Activated CD8-positive, alpha-beta memory T cell treated with anti-CD3 and anti-CD28 coated beads for 48 hours (primary cell): ENCODE measurements around the gene PTPRG.

Experiments used
- DNase-seq, 3 experiments: peaks; one replicate each; pipeline ENCODE4 v3.0.0-alpha.2; 2020; ENCODE audit warnings: low read depth in 2 of 3, low spot score in 2 of 3

The PTPRG gene

DNA sequence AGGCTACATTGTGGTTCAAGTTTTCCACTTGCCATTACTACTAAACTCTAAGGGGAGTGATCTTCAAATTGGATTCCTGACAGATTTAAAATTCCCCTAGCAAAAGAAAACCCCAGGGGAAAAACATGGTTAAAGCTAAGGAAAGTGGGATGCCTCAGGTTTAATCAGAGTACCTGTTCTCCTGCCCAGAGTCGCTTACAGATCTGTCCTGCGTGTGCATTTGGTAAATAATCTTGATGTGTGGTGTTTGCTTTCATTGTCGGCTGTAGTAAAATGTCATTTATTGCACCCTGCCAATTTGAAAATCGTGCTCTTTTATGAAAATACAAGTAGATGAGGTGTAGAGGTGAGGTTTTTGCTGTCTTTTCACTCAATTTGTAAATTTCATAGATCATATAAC, 323.4 kb downstream of the PTPRG start:
- DNase-seq: no peak

DNA sequence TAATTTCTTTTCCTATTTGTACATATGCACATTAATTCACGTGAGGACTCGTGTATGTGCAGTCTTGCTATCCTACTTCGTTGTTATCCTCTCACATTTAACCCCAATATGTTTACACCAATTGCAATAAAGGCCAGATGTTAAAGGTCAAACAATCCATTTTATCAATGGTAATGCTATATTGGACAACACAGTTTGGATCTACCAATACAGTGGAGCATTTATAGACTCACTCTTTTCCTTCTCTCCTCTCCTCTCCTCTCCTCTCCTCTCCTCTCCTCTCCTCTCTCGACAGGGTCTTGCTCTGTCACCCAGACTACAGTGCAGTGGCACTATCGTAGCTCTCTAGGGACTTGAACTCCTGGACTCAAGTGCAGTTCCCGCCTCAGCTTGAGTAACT, 324.0 kb downstream of the PTPRG start:
- DNase-seq: no peak

DNA sequence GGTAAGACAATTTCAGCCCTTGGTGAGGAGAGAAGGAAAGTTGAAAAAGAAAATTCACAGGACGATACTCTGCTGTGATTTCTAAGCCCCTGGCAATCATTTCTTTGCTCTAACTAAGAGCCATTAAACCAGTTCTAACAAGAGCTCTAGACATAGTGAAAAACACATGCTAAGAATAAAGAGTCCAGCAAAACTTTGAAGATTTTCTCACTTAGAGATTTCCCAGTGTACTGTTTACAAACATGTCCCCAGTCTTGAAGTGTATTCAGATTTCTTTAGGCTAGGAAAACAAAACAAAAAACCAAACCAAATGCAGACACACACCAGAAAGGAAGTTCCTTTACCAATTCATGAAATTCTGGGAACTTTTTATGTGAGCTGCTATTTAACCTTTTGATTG, 325.8 kb downstream of the PTPRG start:
- DNase-seq: no peak

DNA sequence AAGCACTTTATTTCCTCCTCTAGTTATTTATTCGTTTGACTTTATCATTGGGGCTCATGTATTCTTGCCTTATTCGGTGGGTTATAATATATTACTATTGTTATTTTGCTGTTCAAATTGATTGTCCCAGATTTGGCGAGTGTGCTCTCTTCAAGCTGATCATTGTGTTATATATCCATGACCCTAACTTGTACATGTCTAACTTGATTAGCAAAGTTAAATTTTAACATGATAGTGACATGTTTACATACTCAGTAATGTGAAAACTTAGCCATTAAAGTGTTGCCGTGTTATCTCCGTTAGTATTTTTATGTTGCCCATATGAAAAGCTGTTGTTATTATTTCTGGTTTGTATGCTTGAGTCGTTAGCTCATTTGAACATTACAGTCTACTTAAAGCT, 327.9 kb downstream of the PTPRG start:
- no peak for DNase-seq

DNA sequence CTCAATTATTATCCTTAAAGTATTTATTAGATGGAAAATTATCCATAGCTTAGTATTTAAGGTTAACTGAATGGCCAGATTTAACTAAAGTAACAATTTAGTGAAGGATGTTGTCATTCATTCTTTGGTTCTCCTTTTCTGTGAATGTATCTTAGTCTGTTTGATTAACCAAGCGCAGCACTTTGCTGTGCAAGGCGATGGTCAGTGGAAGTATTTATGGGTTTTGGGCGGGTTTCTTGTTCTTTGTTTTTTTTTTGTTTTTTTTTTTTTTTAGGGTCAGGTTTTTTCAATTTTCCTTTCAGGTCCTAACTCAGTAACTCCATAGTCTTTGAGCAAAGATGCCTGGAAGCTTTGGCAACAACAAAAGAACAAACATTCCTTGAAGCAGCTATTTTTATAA, 328.8 kb downstream of the PTPRG start:
- no peak for DNase-seq

DNA sequence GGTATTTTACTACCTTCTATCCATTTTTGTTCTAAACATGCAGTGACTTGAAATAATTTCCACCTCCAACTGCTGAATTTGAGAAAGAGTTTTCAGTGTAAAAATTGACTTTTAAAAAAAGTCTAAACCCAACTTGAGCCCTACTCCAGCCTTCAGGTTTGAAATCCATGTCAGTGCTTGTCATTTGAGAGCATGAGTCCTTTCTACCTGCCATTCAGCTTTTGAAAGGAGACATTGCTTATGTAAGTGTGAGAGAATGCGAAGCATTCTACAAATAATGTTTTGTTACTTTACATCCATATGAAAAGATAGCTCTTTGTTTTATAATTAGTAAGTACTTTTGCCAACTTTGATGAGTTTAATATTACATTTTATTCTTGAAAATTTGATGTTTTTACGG, 329.2 kb downstream of the PTPRG start:
- no peak for DNase-seq

DNA sequence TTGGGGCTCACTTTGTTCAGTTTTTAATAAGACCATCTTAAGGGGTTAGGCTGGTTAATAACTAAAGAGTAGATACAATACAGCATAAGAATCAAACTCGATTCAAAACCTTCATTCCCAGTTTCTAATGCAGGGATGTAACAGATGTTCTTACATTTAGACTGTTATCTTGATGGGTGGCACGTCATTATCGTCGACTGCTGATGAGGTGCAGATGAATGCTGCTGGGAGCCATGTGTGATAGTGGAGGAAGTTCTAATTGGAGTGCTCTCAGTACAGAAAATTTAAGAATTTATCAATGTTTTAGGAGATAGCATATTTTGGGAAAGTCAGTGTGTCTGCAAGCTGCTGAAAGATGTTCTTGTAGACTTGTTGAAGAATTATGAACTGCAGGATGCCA, 331.5 kb downstream of the PTPRG start:
- DNase-seq: no peak

DNA sequence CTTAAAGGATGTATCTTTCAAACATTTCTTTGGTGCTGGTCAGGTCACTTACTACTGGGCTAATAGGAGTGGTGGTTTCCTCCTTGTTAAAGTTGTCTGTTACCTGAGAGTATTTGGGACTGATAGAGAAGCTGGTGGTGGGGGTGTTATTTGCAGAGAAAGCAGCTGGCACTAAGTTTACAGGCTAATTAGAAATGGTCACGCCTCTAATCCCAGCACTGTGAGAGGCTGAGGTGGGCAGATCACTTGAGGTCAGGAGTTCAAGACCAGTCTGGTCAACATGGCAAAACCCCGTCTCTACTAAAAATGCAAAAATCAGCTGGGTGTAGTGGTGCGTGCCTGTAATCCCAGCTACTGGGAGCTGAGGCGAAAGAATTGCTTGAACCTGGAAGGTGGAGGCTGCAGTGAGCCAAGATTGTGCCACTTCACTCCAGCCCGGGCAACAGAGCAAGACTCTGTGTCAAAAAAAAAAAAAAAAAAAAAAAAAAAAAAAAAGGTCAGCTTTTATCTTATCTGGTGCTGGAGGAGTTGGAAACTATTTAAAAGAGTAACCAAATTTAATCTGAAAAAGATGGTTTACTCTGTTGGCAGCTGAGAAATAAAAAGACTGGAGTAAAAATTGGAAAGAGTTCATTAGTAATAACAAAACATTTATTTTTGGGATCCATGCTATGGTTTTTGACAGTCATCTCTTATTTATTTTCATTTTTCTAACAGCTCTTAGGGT, 332.6 kb downstream of the PTPRG start:
- DNase-seq: no peak

DNA sequence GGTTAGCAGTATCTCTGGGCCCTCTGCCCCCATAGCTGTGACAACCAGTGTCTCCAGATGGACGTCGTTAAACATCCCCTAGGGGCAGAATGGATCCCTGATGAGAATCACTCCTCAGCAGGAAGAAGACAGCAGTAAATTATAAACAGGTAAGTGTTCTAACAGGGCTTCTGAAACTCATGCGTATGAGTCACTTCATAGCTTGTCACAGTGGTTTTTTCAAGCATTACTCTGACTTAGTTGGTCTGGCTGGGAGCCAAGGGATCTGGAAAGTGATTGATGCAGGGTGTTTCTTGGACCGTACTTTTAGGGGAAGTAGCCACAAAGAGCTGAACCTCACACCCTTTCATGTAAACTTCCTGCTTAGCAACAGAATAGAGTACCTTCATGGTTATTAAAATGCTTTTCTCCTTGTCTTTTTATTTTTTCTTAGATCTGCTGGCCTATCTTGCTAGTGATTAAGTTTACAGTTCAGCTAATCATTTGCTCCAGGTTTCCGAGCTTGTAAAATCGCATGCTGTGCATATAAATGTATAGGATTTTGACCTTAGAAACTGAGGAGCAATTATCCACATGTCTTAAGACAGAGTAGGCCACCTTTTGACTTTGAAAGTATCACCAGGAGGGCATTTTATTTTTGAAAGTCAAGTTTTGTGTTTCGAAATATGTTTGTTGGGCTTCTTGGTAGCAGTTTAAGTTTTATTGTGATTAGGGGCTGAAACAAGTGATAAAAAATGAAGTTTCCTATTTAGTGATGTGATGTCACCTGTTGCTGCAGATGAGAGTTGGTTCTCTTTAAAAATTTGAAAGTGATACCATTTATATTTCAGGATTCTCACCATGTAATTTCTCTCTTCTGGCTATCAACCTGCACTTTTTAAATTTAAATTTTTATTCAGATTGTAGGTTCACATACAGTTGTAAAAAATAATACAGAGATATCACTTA, 333.9 kb downstream of the PTPRG start:
- DNase-seq: peak; percentile 4 to 18 (median 11)

DNA sequence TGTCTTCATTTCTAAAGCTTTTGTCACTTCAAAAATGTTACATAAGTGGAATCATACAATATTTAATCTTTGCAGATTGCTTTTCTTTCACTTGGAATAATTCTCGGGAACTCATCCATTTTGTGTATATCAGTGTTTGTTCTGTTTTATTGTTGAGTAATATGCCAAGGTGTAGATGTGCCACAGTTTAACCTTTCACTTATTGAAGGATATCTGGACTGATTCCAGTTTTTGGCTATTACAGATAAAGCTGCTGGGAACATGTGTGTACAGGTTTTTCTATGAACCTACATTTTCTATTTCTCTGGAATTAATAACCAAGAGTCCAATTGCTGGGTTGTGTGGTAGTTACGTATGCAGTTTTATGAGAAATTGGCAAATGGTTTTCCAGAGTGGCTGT, 334.9 kb downstream of the PTPRG start:
- DNase-seq: no peak

DNA sequence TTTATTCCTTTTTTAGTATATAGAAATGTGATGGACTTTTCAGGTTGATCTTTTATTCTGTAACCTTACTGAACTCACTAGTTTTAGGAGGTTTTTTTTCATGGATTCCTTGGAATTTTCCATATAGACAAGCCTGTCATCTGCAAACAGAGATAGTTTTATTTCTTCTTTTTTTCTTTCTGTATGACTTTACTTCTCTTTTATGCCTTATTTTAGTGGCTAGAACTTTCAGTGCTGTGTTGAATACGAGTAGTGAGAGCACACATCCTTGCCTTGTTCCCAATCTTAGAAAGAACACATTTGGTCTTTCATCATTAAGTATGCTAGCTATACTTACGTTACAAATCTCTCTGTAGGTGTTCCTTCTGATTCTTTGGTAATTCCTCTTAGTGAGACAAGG, 336.5 kb downstream of the PTPRG start:
- no peak for DNase-seq

DNA sequence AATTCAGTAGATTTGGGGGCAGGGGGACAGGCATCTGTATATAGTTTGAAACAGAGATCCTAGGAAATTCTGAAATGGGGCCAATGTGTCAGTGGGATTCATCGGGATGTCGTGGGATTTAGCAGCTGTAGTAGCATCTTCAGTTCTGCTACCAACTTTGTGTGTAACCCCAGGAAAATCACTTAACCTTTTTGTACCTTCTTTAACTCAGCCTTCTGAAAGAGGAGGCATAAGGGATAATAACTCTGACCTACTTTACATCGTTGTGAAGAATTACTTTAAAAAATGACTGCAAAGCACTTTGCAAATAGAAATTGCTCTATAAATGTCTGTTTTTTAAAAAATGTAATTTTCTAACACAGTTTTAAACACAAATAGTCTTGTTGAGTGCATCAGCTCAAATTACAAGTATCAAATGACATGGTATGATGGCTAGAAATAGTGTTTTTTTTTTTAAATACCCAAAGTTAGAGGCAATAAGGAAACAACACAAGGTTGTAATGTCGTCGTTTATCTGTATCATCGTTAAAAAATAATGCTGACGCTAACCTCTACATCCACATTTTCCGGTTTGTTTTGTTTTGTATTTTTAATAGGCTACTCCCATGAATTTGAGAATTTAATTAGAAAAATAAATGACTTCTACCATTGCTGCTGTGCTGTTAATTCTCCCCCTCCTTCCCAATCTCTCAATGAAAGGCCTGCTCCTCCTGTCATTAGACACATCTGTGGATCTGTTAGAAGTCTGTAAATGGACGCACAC, 338.5 kb downstream of the PTPRG start:
- no peak for DNase-seq

DNA sequence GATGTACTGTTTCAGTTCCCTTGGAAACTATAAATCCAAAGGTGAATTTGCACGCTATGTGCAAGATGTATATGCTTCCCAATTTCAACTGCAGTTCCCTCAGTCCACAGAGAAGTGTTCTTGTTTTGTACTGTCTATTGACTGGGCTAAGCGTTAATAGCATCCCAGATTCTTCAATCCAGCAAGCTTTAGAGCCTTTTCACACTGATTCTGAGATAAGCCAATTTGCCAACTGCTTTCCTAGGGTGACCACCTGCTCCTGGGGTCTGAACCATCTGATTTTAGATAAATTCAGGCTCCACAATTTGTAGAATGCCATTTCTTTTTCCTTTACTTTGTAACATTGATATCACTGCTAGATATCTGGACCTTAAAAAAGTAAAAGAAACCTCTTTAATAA, 340.1 kb downstream of the PTPRG start:
- DNase-seq: no peak

DNA sequence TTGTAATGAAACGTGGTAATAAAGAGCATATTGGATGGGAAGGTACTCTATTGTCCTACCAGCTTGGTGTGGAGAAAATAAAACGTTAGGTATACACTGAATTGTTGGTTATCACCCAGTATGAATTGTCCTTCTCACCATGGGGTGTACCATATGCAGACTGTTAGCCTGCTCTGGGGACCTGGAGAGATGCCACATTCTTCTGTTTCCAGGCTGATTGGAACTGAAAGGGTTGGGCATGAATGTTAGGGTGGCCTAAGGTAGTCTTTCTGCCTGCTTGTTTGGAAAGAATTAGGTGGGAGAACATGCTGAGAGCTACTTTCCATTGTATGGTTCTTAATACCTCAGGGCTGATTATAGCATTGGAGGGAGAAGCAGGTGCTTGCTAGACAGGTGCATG, 340.6 kb downstream of the PTPRG start:
- DNase-seq: no peak

DNA sequence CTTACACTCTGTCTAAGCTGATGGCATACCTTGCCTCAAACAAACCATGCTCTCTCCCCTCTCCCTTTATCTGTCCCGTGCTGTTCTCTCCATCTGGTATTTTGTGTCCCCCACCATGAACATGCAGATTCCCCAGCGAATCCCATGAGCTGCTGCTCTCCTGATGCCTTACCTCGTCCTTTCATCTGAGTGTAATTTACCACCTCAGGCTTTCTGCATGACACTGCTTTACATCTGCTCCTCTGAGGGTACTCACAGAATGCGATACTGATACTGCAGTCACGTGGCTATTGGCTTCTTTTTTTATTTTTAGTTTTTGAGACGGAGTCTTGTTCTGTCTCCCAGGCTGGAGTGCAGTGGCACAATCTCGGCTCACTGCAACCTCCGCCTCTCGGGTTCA, 341.7 kb downstream of the PTPRG start:
- DNase-seq: no peak

DNA sequence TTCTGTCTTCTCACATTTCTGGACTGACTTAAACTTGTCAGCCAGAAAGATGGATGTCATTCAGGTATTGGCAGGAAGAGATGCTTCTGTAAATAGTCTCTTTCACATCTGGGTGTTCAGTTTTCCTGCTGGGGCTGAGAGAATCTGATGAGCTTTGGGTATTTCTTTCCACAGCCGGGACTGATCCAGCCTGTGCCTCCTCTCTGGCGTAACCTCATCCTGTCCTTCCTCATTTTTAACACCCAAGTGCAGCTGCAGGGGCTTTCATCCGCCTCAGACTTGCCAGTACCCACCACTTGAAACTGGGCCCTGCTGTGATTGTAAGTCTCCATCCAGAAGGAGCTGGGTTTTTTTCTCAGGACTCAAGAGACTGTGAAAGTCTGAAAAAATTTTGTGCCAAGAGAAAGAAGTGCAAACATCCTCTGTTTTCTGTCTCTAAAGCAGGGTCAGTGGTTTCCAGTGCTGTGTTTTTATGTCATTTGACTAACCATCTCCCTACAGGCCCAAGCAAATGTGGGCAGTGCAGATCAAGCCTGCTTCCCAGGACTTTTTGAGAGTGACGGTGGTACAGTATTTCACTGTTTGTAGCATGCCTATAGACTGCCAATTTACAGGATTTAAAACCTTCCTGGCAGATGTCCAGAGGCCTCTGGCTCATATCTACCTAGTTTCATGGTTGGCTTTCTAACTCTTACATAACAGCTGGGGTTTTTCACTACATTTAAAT, 342.7 kb downstream of the PTPRG start:
- DNase-seq: no peak

DNA sequence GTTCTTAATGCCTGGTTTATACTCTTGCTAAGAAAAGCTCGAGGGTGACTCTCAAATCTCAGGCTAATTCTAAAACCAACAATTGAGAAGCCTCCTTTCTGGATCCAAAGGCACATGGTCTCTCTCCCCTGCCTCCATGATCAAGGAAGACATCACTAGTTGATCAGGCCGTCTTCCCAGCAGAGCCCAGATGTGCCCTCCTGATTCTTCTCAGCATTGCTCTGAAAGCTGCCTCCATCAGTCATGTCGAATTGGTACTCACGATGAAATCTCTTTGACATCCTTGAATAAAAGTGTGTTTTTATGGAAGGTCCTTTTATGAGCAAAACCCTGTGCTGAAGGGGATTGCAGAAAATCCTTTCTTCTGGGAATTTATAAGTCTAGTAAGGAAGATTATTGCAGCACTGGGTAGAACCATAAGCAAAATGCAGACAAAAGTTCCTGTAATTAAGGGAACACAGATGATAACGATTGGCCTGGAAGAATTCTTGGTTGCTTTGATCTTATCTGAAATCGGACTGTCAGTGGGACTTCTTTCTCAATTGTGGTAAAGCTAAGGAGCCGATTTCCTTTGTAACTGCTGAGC, 345.9 kb downstream of the PTPRG start:
- DNase-seq: no peak

DNA sequence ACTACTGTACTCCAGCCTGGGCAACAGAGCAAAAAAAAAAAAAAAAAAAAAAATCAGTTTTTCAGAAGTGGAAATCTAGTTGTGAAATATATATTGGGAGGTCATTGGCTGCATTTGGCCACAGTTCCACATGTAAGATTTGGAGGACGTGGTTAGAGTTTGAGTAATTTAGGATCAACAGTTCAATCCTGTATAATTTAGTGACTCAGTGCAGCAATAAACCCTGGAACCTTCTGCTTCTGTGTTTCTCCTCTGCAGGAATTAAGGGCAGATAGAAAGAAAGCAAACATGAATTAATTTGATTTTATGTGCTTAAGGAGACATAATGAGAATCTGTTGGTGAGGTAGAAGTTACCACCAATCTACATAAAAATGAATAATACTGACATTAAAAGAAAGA, 347.0 kb downstream of the PTPRG start:
- no peak for DNase-seq

DNA sequence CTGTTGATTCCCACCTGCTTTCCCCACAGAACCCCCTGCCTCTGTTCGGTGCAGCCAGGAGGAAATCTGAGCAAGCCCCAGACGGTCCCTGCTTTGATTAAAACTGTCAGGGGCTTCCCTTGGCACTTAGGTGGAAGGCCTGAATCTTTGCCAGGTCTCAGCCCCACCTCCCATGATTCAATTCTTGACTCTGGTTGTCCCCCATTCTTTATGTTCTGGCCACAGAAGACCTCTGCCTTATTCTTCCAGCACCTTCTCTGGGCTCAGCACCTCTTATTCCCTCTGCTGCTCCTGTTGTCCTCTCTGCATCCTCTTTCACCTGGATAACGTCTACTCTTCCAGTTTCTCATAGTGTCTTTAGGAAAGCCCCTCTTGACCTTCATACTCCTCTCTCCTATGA, 349.4 kb downstream of the PTPRG start:
- DNase-seq: no peak

DNA sequence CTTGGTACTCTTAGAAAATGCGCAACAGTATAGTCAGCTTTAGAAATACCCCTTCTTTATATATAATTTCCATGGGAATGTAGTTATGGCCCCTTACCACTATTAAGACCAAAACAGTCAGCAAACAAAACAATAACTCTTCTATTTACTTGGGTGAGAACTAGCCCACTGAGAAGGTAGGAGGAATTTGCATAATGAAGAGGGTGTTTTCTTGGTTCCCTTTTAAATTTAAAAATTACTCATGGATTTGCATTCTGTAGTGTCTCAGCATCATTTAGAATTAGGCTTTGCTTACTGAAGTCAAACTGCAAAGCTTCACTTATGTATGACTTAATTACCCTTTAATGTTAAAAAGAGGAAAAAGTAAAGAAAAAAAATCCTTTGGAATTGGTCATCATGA, 350.8 kb downstream of the PTPRG start:
- no peak for DNase-seq

DNA sequence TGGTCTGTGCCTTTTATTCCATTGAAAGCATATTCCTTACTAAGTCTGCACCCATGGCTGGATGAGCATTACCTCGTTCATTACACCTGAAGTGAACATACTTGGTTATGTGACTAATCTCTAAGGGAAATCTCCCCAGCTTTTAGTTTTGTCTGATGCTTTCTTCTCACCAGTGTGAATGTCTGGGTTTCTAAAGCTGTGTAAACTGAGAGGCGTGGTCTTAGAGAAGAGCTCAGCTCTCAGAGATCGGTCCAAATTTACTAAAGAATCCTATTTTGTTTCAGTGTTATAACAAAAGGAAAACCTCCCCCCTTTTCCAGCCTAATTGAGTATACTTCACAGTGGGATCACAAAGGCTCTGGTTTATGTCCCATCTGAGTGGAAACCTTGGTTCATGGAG, 352.3 kb downstream of the PTPRG start:
- no peak for DNase-seq
